CD8-positive, alpha-beta memory T cell (primary cell): ENCODE data around the gene SERAC1. TPM values are rescaled to one million over a fixed set of nuclear protein-coding genes. Genes with fewer than 3 reads are reported as not detected.

ENCODE experiments used
- CTCF ChIA-PET: fragments of 350-600 bp; sonication (Branson Sonifier 250); formaldehyde crosslinking; loops from one replicate; lab custom pipeline; 2021; ENCODE audit warnings: antibody characterized with exemption; lab: Charles Lee
- POLR2A ChIA-PET: fragments of 350-600 bp; sonication (Branson Sonifier 250); formaldehyde crosslinking; loops from one replicate; lab custom pipeline; 2021; ENCODE audit warnings: antibody characterized with exemption; lab: Charles Lee
- DNase-seq, 5 donors: peaks; one replicate each; pipeline versions ENCODE4 v3.0.0 to v3.0.0-alpha.2; 2020 to 2022; ENCODE audit warnings: mixed read lengths in 1 of 5
- H3K27ac ChIP-seq: one replicate; pipeline ENCODE4 v1.7.0; 2013; ENCODE audit warnings: low read depth, mild to moderate bottlenecking, low read length, moderate library complexity
- H3K27me3 ChIP-seq: 2 replicates; pipeline ENCODE4 v1.7.0; 2013; ENCODE audit warnings: low read length, mild to moderate bottlenecking; ENCODE audit not compliant: insufficient read depth, poor library complexity, severe bottlenecking
- H3K36me3 ChIP-seq: 2 replicates; pipeline ENCODE4 v1.7.0; 2013; ENCODE audit warnings: mild to moderate bottlenecking, low read length, moderate library complexity; ENCODE audit not compliant: insufficient read depth
- H3K4me1 ChIP-seq: 2 replicates; pipeline ENCODE4 v1.7.0; 2013; ENCODE audit warnings: mild to moderate bottlenecking, low read length, moderate library complexity; ENCODE audit not compliant: insufficient read depth
- H3K4me3 ChIP-seq: 2 replicates; pipeline ENCODE4 v1.7.0; 2013; ENCODE audit warnings: mild to moderate bottlenecking, low read length
- H3K9me3 ChIP-seq: 2 replicates; pipeline ENCODE4 v1.7.0; 2013; ENCODE audit warnings: mild to moderate bottlenecking, low read length
- H3K27ac Mint-ChIP-seq, 8 donors: one replicate each; pipeline ENCODE4 v1.8.0; 2020 to 2021; ENCODE audit warnings: mixed read lengths in 8 of 8, mild to moderate bottlenecking in 6 of 8, inconsistent platforms in 3 of 8, moderate library complexity in 3 of 8
- H3K27me3 Mint-ChIP-seq, 2 donors: one replicate each; pipeline ENCODE4 v1.8.0; 2020 to 2021; ENCODE audit warnings: mixed read lengths in 2 of 2, mild to moderate bottlenecking in 1 of 2, moderate library complexity in 1 of 2
- H3K36me3 Mint-ChIP-seq, 3 donors: one replicate each; pipeline ENCODE4 v1.8.0; 2020 to 2021; ENCODE audit warnings: mixed read lengths in 3 of 3, inconsistent platforms in 1 of 3, mild to moderate bottlenecking in 1 of 3
- H3K4me1 Mint-ChIP-seq, 3 donors: one replicate each; pipeline ENCODE4 v1.8.0; 2020 to 2021; ENCODE audit warnings: mixed read lengths in 3 of 3, inconsistent platforms in 1 of 3, mild to moderate bottlenecking in 1 of 3
- H3K4me3 Mint-ChIP-seq, 7 donors: one replicate each; pipeline ENCODE4 v1.8.0; 2020 to 2021; ENCODE audit warnings: mixed read lengths in 7 of 7, mild to moderate bottlenecking in 6 of 7, moderate library complexity in 4 of 7, inconsistent platforms in 2 of 7
- H3K9me3 Mint-ChIP-seq, 5 donors: one replicate each; pipeline ENCODE4 v1.8.0; 2020 to 2022; ENCODE audit warnings: mixed read lengths in 5 of 5, mild to moderate bottlenecking in 3 of 5, moderate library complexity in 2 of 5, inconsistent platforms in 1 of 5
- polyA plus RNA-seq: library from polyadenylated mRNA; unstranded; fragments of 300-500 nt; fragmentation: Illumina TruSeq; gene quantifications from one replicate; pipeline ENCODE4 v1.2.3, GENCODE V29; 2021
- total RNA-seq, 2 experiments: library from RNA; stranded (reverse); gene quantifications; one replicate each; pipeline ENCODE4 v1.2.3, GENCODE V29; 2021

The SERAC1 gene
- total and polyA plus RNA-seq, 3 experiments from 2014 or later = 3.9 to 4.9 (median 4.8) TPM

DNA sequence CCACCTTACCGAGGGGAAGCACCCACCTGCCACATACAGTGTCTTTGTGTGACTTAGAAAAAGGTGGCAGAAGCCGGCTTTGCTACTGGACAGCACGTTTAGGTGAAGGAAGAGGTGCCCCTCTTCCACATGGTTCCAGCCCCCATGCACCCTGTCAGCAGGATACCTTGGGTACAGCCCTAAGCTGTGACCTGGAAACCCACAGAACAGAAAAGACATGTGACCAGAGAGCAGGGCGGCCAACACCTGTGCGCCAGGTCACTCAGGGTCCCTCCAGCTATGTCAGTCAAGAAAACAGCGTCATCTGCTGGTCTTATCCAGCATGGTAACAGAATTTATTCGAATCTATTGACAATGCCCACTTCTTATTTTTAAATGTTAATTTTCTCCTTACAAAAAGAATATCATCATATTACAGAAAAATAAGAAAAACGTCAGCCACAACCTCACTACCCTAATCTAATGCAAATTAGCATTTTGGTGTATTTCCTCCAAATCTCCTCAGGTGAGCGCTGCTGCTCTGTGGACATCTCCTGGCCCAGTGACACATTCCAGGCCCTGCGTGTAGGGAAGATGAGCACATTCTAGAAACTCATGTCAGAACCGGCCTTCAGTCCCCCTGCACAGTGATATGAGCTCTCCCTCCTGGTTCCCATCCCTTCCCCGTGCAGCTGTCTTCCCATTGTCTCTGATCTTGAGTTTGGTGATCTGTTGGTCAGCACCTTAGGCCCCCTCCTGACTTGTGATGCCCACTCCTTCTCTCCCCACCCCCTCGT is 37.3 kb upstream of the SERAC1 start:
- Mint-ChIP-seq H3K27me3 (peaks cover 0 to 7% of the 10 kb centered on the region in 2 donors), H3K36me3 (no peaks in the 10 kb centered on the region), H3K4me1 (peaks cover 3 to 7% (median 5%) of the 10 kb centered on the region in 3 donors), H3K4me3 (no peak overlapping the region), H3K9me3 (no peaks in the 10 kb centered on the region), H3K27ac (peak overlapping the region in 1 of 8 donors; percentile 34)
- no peak overlapping the region for H3K27ac ChIP-seq
- peaks cover 9% of the 10 kb centered on the region for H3K4me1 ChIP-seq
- no peaks in the 10 kb centered on the region for H3K27me3 ChIP-seq
- H3K9me3 ChIP-seq = no peaks in the 10 kb centered on the region
- no peak overlapping the region for H3K4me3 ChIP-seq
- no peak for DNase-seq
- CTCF ChIA-PET = no interaction called here
- POLR2A ChIA-PET = no interaction called here
- no peaks in the 10 kb centered on the region for H3K36me3 ChIP-seq

GRCh38 chr6:158198461-158198860 is 30.4 kb upstream of the SERAC1 start:
- ChIA-PET POLR2A (no interaction called here), CTCF (no interaction called here)
- Histone ChIP-seq H3K9me3 (no peaks in the 10 kb centered on the region), H3K4me3 (no peak overlapping the region), H3K36me3 (no peaks in the 10 kb centered on the region), H3K4me1 (peaks cover 3% of the 10 kb centered on the region), H3K27me3 (no peaks in the 10 kb centered on the region), H3K27ac (no peak overlapping the region)
- Mint-ChIP-seq H3K9me3 (no peaks in the 10 kb centered on the region), H3K27me3 (peaks cover 0 to 1% of the 10 kb centered on the region in 2 donors), H3K27ac (no peak overlapping the region), H3K4me3 (no peak overlapping the region), H3K36me3 (peaks cover 0 to 11% (median 6%) of the 10 kb centered on the region in 3 donors), H3K4me1 (no peaks in the 10 kb centered on the region)
- DNase-seq = no peak

DNA sequence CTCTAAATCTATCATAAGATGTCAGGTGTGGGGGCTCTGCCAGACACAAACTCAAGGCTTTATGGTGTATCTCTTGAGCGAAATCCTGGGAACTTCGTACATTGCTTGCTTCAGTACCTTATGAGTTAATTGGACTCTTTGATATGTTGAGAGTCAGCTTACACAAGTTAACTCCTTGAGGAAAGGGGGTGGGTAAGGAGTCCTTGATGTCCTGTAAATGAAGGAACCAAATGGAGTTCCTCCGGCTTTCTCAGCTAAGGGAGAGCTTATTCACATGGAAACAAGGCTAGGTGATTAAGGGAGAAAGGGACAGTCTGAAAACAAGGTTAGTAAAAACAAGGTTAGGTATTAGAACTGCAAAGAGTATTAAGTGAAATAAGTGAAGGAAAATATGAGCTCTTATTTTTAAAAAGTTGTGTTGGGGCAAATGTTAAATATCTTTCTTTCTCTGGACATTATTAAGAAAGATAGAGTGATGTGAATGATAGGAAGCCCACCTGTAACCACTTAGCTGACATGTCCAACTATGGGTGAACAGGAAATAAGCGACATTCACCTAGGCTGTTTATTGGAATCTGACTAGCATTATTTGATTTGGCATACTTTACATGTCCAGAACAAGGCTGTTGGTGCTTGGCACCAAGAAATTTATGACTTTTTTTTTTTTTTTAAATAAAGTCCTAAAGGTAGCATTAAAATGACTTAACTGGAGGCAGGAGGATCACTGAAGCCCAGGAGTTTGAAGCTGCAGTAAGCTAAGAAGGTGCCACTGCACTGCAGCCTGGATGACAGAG is 26.6 kb upstream of the SERAC1 start:
- POLR2A ChIA-PET = interaction anchor here (0.6 kb wide), 1 partner anchor 241 kb away, joined by 3 read pairs; no protein-coding TSS in a partner anchor
- H3K9me3 Mint-ChIP-seq = no peaks in the 10 kb centered on the region
- peaks cover 7 to 35% (median 13%) of the 10 kb centered on the region in 3 donors for H3K36me3 Mint-ChIP-seq

GRCh38 chr6:158191761-158192160 is 23.7 kb upstream of the SERAC1 start:
- H3K4me1 ChIP-seq = no peaks in the 10 kb centered on the region
- POLR2A ChIA-PET = no interaction called here
- no peaks in the 10 kb centered on the region for H3K9me3 Mint-ChIP-seq

More for the DNA sequence above, 26.6 kb upstream of the SERAC1 start:
- Histone ChIP-seq H3K4me1 (no peaks in the 10 kb centered on the region), H3K27ac (no peak overlapping the region), H3K27me3 (no peaks in the 10 kb centered on the region), H3K9me3 (no peaks in the 10 kb centered on the region), H3K4me3 (no peak overlapping the region), H3K36me3 (peaks cover 4% of the 10 kb centered on the region)
- no peak overlapping the region for H3K4me3 Mint-ChIP-seq
- peaks cover 0 to 1% of the 10 kb centered on the region in 2 donors for H3K27me3 Mint-ChIP-seq
- CTCF ChIA-PET = no interaction called here
- no peak overlapping the region for H3K27ac Mint-ChIP-seq
- H3K4me1 Mint-ChIP-seq = no peaks in the 10 kb centered on the region
- no peak for DNase-seq

GRCh38 chr6:158191032-158191431 is 23.0 kb upstream of the SERAC1 start:
- no peak overlapping the region for H3K4me3 ChIP-seq
- no peaks in the 10 kb centered on the region for H3K27me3 Mint-ChIP-seq
- no peaks in the 10 kb centered on the region for H3K4me1 Mint-ChIP-seq
- no peaks in the 10 kb centered on the region for H3K27me3 ChIP-seq
- H3K4me3 Mint-ChIP-seq = no peak overlapping the region
- POLR2A ChIA-PET = no interaction called here
- H3K27ac Mint-ChIP-seq = no peak overlapping the region
- H3K36me3 ChIP-seq = peaks cover 4% of the 10 kb centered on the region
- H3K9me3 Mint-ChIP-seq = no peaks in the 10 kb centered on the region
- CTCF ChIA-PET = interaction anchor here (1.1 kb wide), 1 partner anchor 30 kb away, joined by 3 read pairs; no protein-coding TSS in a partner anchor
- H3K9me3 ChIP-seq = no peaks in the 10 kb centered on the region
- no peaks in the 10 kb centered on the region for H3K4me1 ChIP-seq
- no peak overlapping the region for H3K27ac ChIP-seq
- DNase-seq = no peak
- peaks cover 10 to 51% (median 19%) of the 10 kb centered on the region in 3 donors for H3K36me3 Mint-ChIP-seq

More at GRCh38 chr6:158191761-158192160, 23.7 kb upstream of the SERAC1 start:
- no peak overlapping the region for H3K4me3 Mint-ChIP-seq
- Histone ChIP-seq H3K27ac (no peak overlapping the region), H3K27me3 (no peaks in the 10 kb centered on the region), H3K4me3 (no peak overlapping the region), H3K36me3 (peaks cover 4% of the 10 kb centered on the region), H3K9me3 (no peaks in the 10 kb centered on the region)
- H3K27me3 Mint-ChIP-seq = no peaks in the 10 kb centered on the region
- CTCF ChIA-PET = interaction anchor here (1.1 kb wide), 1 partner anchor 29 kb away, joined by 3 read pairs; no protein-coding TSS in a partner anchor
- H3K27ac Mint-ChIP-seq = no peak overlapping the region
- H3K4me1 Mint-ChIP-seq = no peaks in the 10 kb centered on the region
- no peak for DNase-seq
- peaks cover 7 to 43% (median 14%) of the 10 kb centered on the region in 3 donors for H3K36me3 Mint-ChIP-seq

GRCh38 chr6:158188591-158188990 is 20.5 kb upstream of the SERAC1 start:
- POLR2A ChIA-PET = no interaction called here
- H3K27ac ChIP-seq = no peak overlapping the region
- peaks cover 10 to 59% (median 21%) of the 10 kb centered on the region in 3 donors for H3K36me3 Mint-ChIP-seq
- H3K27me3 ChIP-seq = no peaks in the 10 kb centered on the region
- H3K4me3 Mint-ChIP-seq = no peak overlapping the region
- no peak for DNase-seq
- CTCF ChIA-PET = no interaction called here
- no peaks in the 10 kb centered on the region for H3K4me1 ChIP-seq
- H3K27ac Mint-ChIP-seq = no peak overlapping the region
- no peak overlapping the region for H3K4me3 ChIP-seq
- no peaks in the 10 kb centered on the region for H3K9me3 ChIP-seq
- peaks cover 5 to 8% (median 7%) of the 10 kb centered on the region in 3 donors for H3K4me1 Mint-ChIP-seq
- no peaks in the 10 kb centered on the region for H3K9me3 Mint-ChIP-seq
- H3K36me3 ChIP-seq = peaks cover 4% of the 10 kb centered on the region
- no peaks in the 10 kb centered on the region for H3K27me3 Mint-ChIP-seq

- ChIA-PET CTCF (interaction anchor here (1.5 kb wide), 1 partner anchor 11 kb away, joined by 3 read pairs; no protein-coding TSS in a partner anchor), POLR2A (interaction anchor here (0.6 kb wide), 1 partner anchor 22 kb away, joined by 4 read pairs; no protein-coding TSS in a partner anchor)
- peaks cover 0 to 1% (median 0%) of the 10 kb centered on the region in 5 donors for H3K9me3 Mint-ChIP-seq
- H3K36me3 Mint-ChIP-seq = peaks cover 15 to 54% (median 32%) of the 10 kb centered on the region in 3 donors
- H3K27me3 Mint-ChIP-seq = no peaks in the 10 kb centered on the region
- H3K27ac ChIP-seq = no peak overlapping the region
- no peak for DNase-seq
- no peaks in the 10 kb centered on the region for H3K36me3 ChIP-seq
- H3K4me3 ChIP-seq = no peak overlapping the region
- no peak overlapping the region for H3K4me3 Mint-ChIP-seq
- H3K27ac Mint-ChIP-seq = no peak overlapping the region
- H3K4me1 ChIP-seq = no peaks in the 10 kb centered on the region
- H3K27me3 ChIP-seq = no peaks in the 10 kb centered on the region
- peaks cover 14 to 21% (median 17%) of the 10 kb centered on the region in 3 donors for H3K4me1 Mint-ChIP-seq
- H3K9me3 ChIP-seq = no peaks in the 10 kb centered on the region
These were observed 17.8 kb upstream of the SERAC1 start for GRCh38 chr6:158185729-158186456.
